Fibroblast of gingiva (primary cell): Measurements from ENCODE around the gene AK4.
"Not testable (repeated sequence)": the region's sequence is repeated elsewhere in the genome, so short reads cannot be mapped to it uniquely, and the experiment has no call there.

ENCODE experiments used
- DNase-seq: peaks from one replicate; pipeline ENCODE4 v3.0.0-alpha.2; 2011; ENCODE audit warnings: low read depth

Gene AK4

GRCh38 chr1:65214340-65215027, 66.5 kb downstream of the AK4 start:
- no peak for DNase-seq

GRCh38 chr1:65216989-65217388, 69.0 kb downstream of the AK4 start:
- DNase-seq: no peak

- DNase-seq: no peak
Measured at GRCh38 chr1:65221638-65222339, 73.8 kb downstream of the AK4 start.

GRCh38 chr1:65222340-65222940, 74.4 kb downstream of the AK4 start:
- DNase-seq: no peak

GRCh38 chr1:65224681-65225091, 76.7 kb downstream of the AK4 start:
- DNase-seq: no peak

- DNase-seq: no peak
Measured at GRCh38 chr1:65225179-65225578, 77.2 kb downstream of the AK4 start.

GRCh38 chr1:65229201-65229600, 81.2 kb downstream of the AK4 start:
- DNase-seq: no peak

- no peak for DNase-seq
Measured at GRCh38 chr1:65229754-65230339, 81.8 kb downstream of the AK4 start.

GRCh38 chr1:65230731-65231481, 82.9 kb downstream of the AK4 start:
- no peak for DNase-seq

- no peak for DNase-seq
Measured at GRCh38 chr1:65231718-65232330, 83.8 kb downstream of the AK4 start.

GRCh38 chr1:65232461-65232990, 84.5 kb downstream of the AK4 start:
- DNase-seq: peak; percentile 26

- DNase-seq: no peak
Measured at GRCh38 chr1:65233782-65234181, 85.8 kb downstream of the AK4 start.

GRCh38 chr1:65235867-65236805, 88.1 kb downstream of the AK4 start:
- DNase-seq: peak; percentile 46

- DNase-seq: not testable (repeated sequence)
Measured at GRCh38 chr1:65237088-65237487, 89.1 kb downstream of the AK4 start.

GRCh38 chr1:65237503-65237902, 89.5 kb downstream of the AK4 start:
- DNase-seq: no peak

- DNase-seq: no peak
Measured at GRCh38 chr1:65238010-65238409, 90.0 kb downstream of the AK4 start.

- no peak for DNase-seq
Measured at GRCh38 chr1:65243491-65243890, 95.5 kb downstream of the AK4 start.

- DNase-seq: no peak
Measured at GRCh38 chr1:65245295-65245694, 97.3 kb downstream of the AK4 start.

- DNase-seq: peak; percentile 99
Measured at GRCh38 chr1:65247419-65248359, 99.7 kb downstream of the AK4 start.
